Upper lobe of left lung (tissue), 4 donors: ENCODE measurements around the gene SETDB1.

ENCODE experiments used
- CTCF ChIP-seq, 6 experiments: fragments of 450-650 bp in 4 of 6; fragments of 200-600 bp in 2 of 6; sonication (generic) in 2 of 6; IDR thresholded peaks; one replicate each; pipeline ENCODE4 v1.5.1; 2016 to 2019; ENCODE audit warnings: antibody characterized with exemption in 6 of 6
- EP300 ChIP-seq, 4 donors: sonication (generic); formaldehyde crosslinking; IDR thresholded peaks; one replicate each; pipeline ENCODE4 v1.5.1; 2017; ENCODE audit warnings: antibody characterized with exemption in 4 of 4, control low read depth in 2 of 4
- POLR2AphosphoS5 ChIP-seq, 2 donors: sonication (generic); formaldehyde crosslinking; IDR thresholded peaks; one replicate each; pipeline ENCODE4 v1.5.1; 2017; ENCODE audit warnings: antibody characterized with exemption in 2 of 2

- TF ChIP-seq POLR2AphosphoS5 (IDR thresholded peaks at IDR 0.05) = no peak
- no peak for TF ChIP-seq CTCF (IDR thresholded peaks at IDR 0.05)
- no peak for TF ChIP-seq EP300 (IDR thresholded peaks at IDR 0.05)
These were observed 59.1 kb downstream of the SETDB1 start for GRCh38 chr1:150985179-150985825.
